Tongue (tissue), 2 donors: ENCODE data around the gene CD28. TPM values are rescaled to one million over a fixed set of nuclear protein-coding genes. Genes with fewer than 3 reads are reported as not detected.

Experiments used
- DNase-seq: peaks from one replicate; pipeline ENCODE4 v3.0.0-alpha.2; 2015
- total RNA-seq: library from RNA; depleted of rRNA; stranded (reverse); fragments of >200 nt; gene quantifications from one replicate; pipeline ENCODE4 v1.2.3, GENCODE V29; 2014

Gene CD28
- total RNA-seq, 1 donor from 2014 or later = 2.4 TPM

GRCh38 chr2:203718087-203718486 lies 11.6 kb downstream of the CD28 start:
- DNase-seq = no peak

GRCh38 chr2:203719456-203720410 lies 13.3 kb downstream of the CD28 start:
- no peak for DNase-seq

- no peak for DNase-seq
Observed at GRCh38 chr2:203720915-203721672, 14.7 kb downstream of the CD28 start.

- DNase-seq = no peak
Observed at GRCh38 chr2:203721781-203722300, 15.4 kb downstream of the CD28 start.

- DNase-seq = no peak
Observed at GRCh38 chr2:203722411-203722810, 16.0 kb downstream of the CD28 start.

DNA sequence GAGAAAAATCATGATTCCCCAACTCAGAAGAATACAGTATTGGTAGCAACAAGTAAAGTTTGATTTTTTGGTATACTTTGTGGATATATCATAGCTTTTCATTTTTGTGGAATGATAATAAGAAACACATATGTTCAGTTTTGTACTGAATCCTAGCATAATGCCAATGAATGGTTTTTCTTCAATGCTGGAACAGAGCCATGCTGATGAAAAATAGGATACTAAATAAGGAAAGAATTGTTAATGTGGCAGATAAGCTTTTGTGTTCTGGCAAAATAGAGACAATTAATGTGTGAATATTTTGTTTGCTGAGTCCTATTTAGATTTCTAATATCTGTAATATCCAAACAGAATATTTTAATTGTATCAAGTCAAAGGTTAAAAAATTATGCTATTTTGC lies 21.9 kb downstream of the CD28 start:
- no peak for DNase-seq

GRCh38 chr2:203730076-203730729 lies 23.8 kb downstream of the CD28 start:
- no peak for DNase-seq

DNA sequence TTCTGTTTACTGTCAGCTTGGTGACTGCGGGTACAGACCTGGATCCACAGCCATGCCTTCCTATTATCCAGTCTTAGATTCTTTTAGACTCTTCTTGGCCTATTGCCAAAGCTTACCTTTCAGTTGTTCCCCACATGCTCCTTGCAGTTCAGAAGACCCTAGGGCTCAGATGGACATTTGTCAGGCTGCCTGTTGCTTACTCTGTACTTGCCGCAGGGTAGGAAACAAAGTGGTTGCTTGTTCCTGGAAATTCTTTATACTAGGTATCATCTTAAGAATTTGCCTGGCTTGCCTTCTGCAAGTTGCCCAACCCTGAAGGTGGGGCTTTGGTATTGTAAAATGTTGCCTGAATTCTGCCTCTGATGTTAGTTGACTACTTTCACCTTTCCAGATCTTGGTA lies 24.4 kb downstream of the CD28 start:
- DNase-seq = no peak

DNA sequence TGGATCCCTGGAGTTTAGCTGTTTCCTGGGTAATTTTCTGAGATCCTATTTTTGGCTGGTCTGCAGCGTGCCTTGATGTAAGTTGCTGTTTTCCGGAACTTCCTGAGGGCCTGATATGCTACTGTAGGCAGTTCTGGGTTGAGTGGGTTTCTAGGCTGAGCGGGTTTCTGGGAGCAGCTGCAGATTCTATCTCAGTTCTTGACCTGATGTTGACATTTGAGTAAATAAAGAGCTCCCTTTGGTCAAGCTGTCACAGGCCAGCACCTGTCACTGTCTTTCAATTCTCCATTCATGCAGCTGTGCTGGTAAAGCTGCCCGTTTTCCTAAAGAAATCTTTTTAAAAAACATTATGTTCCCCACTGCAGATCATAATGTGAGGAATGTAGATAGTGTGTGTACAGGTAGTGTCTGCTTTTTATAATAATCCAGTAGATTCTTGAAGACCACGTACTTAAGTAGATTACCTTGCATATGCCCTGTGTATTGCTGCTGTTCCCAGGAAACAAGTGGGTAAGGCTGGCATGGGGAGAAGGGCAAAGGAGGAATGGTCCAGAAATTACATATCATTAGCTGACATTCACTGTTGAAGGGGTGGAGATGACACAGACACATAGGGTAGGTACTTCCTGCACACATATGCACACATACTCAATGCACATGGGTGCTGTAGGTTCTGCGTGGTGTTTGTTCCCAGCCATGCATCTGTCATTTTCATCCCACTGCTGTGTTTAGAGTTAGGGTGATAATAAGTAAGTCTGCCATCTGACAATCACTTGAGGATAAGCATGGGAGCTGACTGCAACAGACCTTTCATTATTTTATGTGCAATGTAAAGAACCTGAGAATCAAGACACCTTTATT lies 25.9 kb downstream of the CD28 start:
- DNase-seq = peak; percentile 95

GRCh38 chr2:203732953-203733510 lies 26.6 kb downstream of the CD28 start:
- peak; percentile 30 for DNase-seq

- DNase-seq = no peak
Observed at GRCh38 chr2:203733684-203734083, 27.2 kb downstream of the CD28 start.

DNA sequence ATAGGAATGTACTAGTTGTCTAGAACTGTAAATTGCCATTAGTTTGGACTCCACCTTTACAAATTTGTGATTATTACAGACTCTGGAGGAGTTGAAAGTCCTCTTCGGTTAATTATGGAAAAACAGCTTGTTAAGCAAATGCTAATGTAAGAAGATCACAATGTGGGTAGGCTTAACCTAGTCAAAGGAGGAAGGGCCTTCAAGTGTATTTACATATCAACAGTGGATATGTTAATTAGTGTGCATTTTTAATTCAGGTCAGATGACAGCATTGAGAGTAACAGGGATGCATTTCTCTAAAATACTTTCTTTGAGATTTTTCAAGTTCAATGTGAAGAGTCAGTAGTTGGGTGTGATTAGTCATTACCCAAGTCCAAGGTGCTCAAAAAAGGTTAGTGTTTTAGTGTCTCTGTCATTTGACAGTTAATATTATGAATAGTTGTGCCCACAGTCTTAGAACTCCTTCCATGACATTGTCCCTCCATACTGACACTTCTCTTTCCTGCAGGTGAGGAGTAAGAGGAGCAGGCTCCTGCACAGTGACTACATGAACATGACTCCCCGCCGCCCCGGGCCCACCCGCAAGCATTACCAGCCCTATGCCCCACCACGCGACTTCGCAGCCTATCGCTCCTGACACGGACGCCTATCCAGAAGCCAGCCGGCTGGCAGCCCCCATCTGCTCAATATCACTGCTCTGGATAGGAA lies 28.0 kb downstream of the CD28 start:
- DNase-seq = no peak

- no peak for DNase-seq
Observed at GRCh38 chr2:203737360-203737759, 30.9 kb downstream of the CD28 start.

GRCh38 chr2:203739351-203739750 lies 32.9 kb downstream of the CD28 start:
- DNase-seq = no peak

- DNase-seq = no peak
Observed at GRCh38 chr2:203740871-203741281, 34.4 kb downstream of the CD28 start.

DNA sequence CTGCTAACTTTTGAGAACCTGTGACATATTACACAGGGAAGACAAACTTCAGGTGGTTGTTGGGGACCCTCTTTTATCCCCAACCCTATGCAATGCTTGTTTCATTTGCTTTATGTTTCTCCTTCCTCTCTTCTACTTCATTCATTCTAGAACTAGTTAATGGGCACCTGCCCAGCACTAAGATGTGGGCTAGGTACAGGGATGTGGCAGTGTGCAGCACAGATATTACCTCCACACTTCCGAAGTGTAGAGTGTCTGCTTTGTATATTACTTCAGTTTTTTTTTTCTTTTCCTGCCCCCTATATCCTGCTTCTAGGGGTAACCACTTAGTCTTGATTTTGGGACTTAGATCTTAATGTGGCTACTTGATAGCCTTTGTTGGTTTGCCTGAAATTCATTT lies 35.1 kb downstream of the CD28 start:
- DNase-seq = no peak

GRCh38 chr2:203743441-203743981 lies 37.1 kb downstream of the CD28 start:
- DNase-seq = peak; percentile 92

DNA sequence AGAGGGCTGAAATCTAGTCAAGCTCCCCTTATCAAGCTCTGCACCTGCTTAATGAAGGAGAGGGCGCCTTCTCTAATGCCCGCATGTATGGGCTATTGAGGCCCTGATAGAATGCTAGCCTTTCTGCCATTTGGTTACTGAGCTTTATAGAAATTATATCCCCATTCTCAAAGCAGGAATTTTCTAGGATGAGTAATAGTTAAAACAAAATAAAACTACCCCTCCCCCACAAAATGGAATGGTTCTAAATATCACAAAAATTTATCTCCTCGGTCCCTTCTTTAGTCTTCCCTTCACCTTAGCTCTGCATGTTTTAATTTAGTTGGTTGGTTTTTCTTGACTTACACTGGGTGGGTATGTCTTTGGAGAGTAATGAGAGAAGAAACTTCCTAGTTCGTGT lies 37.7 kb downstream of the CD28 start:
- DNase-seq = no peak

GRCh38 chr2:203745267-203745666 lies 38.8 kb downstream of the CD28 start:
- no peak for DNase-seq
